ENCODE results near the gene SLC39A3.

DNA sequence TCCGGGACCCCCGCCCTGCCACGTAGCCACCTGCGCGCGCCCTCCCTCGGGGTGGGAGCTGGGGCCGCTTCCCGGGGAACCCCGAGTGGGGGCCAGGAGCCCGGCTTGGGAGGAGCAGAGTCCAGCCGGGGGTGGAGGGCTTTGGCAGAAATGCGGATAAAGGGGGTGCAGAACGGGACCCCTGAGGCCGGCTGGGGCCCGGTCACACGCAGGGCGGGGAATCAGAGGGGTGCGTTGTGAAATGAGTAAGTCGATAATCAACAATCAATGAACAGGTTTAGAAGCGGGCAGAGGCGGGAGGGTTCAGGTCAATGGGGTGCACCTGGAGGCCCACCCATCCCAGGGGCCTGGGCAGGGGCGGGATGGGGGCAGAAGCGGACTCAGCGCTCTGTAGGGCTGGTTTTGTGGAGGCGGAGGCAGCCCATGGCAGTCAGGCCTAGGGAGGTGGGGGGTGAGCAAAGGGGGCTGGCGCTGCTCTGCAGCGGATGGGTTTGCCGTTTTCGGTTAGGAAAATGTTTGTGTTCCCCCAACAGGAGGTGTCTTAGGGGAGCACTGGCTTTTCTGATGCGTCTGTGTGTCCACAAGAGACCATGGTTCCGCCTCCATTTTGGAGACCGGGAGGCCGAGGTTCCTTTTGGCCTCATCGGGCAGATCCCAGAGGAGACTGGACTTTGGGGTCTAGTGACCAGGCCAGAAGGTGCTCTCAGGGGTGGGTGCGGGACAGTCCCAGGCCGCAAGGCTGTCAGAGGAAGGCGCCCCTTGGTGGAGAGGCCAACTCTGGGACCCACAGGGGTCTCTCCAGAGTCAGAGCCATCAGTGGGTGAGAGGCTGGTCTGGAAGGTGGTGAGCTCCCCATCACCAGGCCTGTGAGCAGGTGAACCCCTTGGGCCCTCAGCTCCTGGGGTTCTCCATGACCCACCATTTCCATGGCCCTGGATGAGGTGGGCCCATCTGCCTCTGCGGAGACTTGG is 18.0 kb downstream of the SLC39A3 start:
- TF ChIP-seq POLR2AphosphoS5 (IDR thresholded peaks at IDR 0.05; ENCODE audit: low read length): no peak
- no peak for TF ChIP-seq POLR2A (IDR thresholded peaks at IDR 0.05; ENCODE audit: low read depth, low read length)

All from GM12878 (cell line).